HG03558 (cell line): Measurements from ENCODE around the gene GRN.

ENCODE experiments used
- ATAC-seq: cut with Tn5 transposase; IDR thresholded peaks from one replicate; pipeline ENCODE4 v1.9.1; 2021; ENCODE audit warnings: moderate number of reproducible peaks; ENCODE audit not compliant: unreplicated experiment; ENCODE audit errors: extremely low read depth

Gene GRN

GRCh38 chr17:44344939-44345453 is at the start of gene GRN:
GRN (plus strand) TSS chr17:44345302; CDS start chr17:44349165, 3,863 bp downstream.
- ATAC-seq = no peak

- no peak for ATAC-seq
Observed at GRCh38 chr17:44297975-44298374, 47.1 kb upstream of the GRN start.

GRCh38 chr17:44304651-44305050 is 40.5 kb upstream of the GRN start:
- ATAC-seq = no peak

GRCh38 chr17:44307387-44308186 is 37.5 kb upstream of the GRN start:
- no peak for ATAC-seq

GRCh38 chr17:44308320-44308818 is 36.7 kb upstream of the GRN start, which contains the start of gene RUNDC3A:
RUNDC3A (plus strand) TSS chr17:44308601; CDS start chr17:44308833, 232 bp downstream.
- ATAC-seq = no peak

GRCh38 chr17:44308865-44309264 is 36.2 kb upstream of the GRN start:
- no peak for ATAC-seq

GRCh38 chr17:44309472-44309871 is 35.6 kb upstream of the GRN start:
- no peak for ATAC-seq

- ATAC-seq = no peak
Observed at GRCh38 chr17:44310188-44310587, 34.9 kb upstream of the GRN start.

GRCh38 chr17:44310609-44311376 is 34.3 kb upstream of the GRN start:
- no peak for ATAC-seq

- ATAC-seq = no peak
Observed at GRCh38 chr17:44311562-44312181, 33.4 kb upstream of the GRN start.

- no peak for ATAC-seq
Observed at GRCh38 chr17:44312396-44313104, 32.6 kb upstream of the GRN start.

GRCh38 chr17:44314031-44314430 is 31.1 kb upstream of the GRN start:
- ATAC-seq = no peak

- ATAC-seq = no peak
Observed at GRCh38 chr17:44314524-44314868, 30.6 kb upstream of the GRN start.

GRCh38 chr17:44314869-44315661 is 30.0 kb upstream of the GRN start:
- ATAC-seq = no peak

- no peak for ATAC-seq
Observed at GRCh38 chr17:44315760-44316731, 29.1 kb upstream of the GRN start.

GRCh38 chr17:44317545-44317944 is 27.6 kb upstream of the GRN start:
- no peak for ATAC-seq

GRCh38 chr17:44318077-44318892 is 26.8 kb upstream of the GRN start:
- no peak for ATAC-seq
